ENCODE results near the gene GOLGA8M.
"Not testable (repeated sequence)": the region's sequence is repeated elsewhere in the genome, so short reads cannot be mapped to it uniquely, and the experiment has no call there.

Gene GOLGA8M

DNA sequence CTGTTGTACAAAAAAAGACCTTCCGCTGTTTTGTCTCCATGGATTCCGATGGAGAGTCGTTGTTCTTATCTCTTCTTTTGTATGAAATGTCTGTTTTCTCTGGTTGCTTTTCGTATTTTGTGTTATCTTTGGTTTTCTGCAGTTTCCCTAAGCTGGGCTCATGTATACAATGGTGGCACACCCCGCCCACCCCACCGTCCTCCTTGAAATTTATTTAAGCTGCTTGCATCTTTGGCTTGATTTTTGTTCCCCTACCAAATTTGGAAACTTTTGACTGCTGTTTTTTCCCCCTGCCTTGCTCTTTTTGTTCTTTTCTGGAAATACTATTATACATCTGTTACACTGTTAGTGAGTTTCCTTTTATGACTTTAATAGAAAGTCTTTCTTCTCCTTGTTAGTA is 47.6 kb downstream of the GOLGA8M start:
- H3K18ac ChIP-seq (ENCODE audit: low read depth in 1 of 2, low read length in 2 of 2); H3K9me3 ChIP-seq (ENCODE audit: control insufficient read depth, low read length); H2BK120ac ChIP-seq (ENCODE audit: low read depth, low read length); H2BK15ac ChIP-seq (ENCODE audit: low read depth, poor library complexity, severe bottlenecking); H4K8ac ChIP-seq (ENCODE audit: low read length); H2BK12ac ChIP-seq (ENCODE audit: low read length in 2 of 2); H3K27ac ChIP-seq (ENCODE audit: low read length, poor library complexity, severe bottlenecking); H4K91ac ChIP-seq (ENCODE audit: low read length); H3K79me1 ChIP-seq (replicated peaks; ENCODE audit: low read length, poor library complexity, severe bottlenecking); H3K4me1 ChIP-seq (ENCODE audit: control insufficient read depth, insufficient read depth, low read depth, low read length); H3K27me3 ChIP-seq (ENCODE audit: control insufficient read depth in 1 of 2, insufficient read depth in 1 of 2, low read length in 2 of 2); H3K23ac ChIP-seq (ENCODE audit: low read length in 2 of 2); H2AK5ac ChIP-seq (ENCODE audit: low read length, severe bottlenecking); H2AFZ ChIP-seq (ENCODE audit: low read depth, low read length); H3K4me3 ChIP-seq (ENCODE audit: insufficient read depth in 1 of 2, low read depth in 1 of 2, low read length in 2 of 2); H3K14ac ChIP-seq (ENCODE audit: low read length in 2 of 2); H3K4ac ChIP-seq (ENCODE audit: low read depth in 1 of 2, low read length in 2 of 2); H3K4me2 ChIP-seq (ENCODE audit: low read length, poor library complexity, severe bottlenecking); DNase-seq; H2BK5ac ChIP-seq (ENCODE audit: low read depth, low read length, poor library complexity, severe bottlenecking); H3K36me3 ChIP-seq (ENCODE audit: control insufficient read depth in 1 of 2, insufficient read depth in 2 of 2, low read depth in 1 of 2, low read length in 2 of 2); H3K9ac ChIP-seq (ENCODE audit: low read length): not testable (repeated sequence)
- 97% methylated on average over 3 of the region's 6 CpGs for WGBS

DNA sequence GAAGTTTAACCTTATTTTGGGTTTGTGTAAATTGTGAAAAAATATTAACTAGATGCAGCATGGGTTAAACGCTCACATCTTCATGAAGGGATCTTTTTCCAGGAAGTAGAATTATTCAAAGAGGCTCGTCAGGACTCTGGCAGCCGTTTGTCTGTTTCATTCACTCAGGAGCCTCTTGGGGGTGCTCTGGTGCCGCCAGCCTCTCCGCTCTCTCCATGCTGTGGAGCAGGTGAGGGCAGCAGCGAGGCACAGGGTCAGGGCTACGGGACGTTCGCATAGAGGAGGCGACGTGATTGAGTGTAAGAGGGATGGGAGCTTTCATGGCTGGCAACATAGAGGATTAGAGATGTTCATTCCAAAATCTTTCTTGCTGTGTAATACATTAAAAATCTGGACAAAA is 48.5 kb downstream of the GOLGA8M start:
- not testable (repeated sequence) for H3K4me2 ChIP-seq (ENCODE audit: low read length, poor library complexity, severe bottlenecking); H3K27ac ChIP-seq (ENCODE audit: low read length, poor library complexity, severe bottlenecking); H3K23ac ChIP-seq (ENCODE audit: low read length in 2 of 2); H3K4me3 ChIP-seq (ENCODE audit: insufficient read depth in 1 of 2, low read depth in 1 of 2, low read length in 2 of 2); H4K91ac ChIP-seq (ENCODE audit: low read length); DNase-seq; H3K4ac ChIP-seq (ENCODE audit: low read depth in 1 of 2, low read length in 2 of 2); H3K27me3 ChIP-seq (ENCODE audit: control insufficient read depth in 1 of 2, insufficient read depth in 1 of 2, low read length in 2 of 2); H3K36me3 ChIP-seq (ENCODE audit: control insufficient read depth in 1 of 2, insufficient read depth in 2 of 2, low read depth in 1 of 2, low read length in 2 of 2); H3K9me3 ChIP-seq (ENCODE audit: control insufficient read depth, low read length); H2AK5ac ChIP-seq (ENCODE audit: low read length, severe bottlenecking); H3K14ac ChIP-seq (ENCODE audit: low read length in 2 of 2); H2BK5ac ChIP-seq (ENCODE audit: low read depth, low read length, poor library complexity, severe bottlenecking); H3K9ac ChIP-seq (ENCODE audit: low read length); H3K79me1 ChIP-seq (replicated peaks; ENCODE audit: low read length, poor library complexity, severe bottlenecking); H2BK15ac ChIP-seq (ENCODE audit: low read depth, poor library complexity, severe bottlenecking); H3K4me1 ChIP-seq (ENCODE audit: control insufficient read depth, insufficient read depth, low read depth, low read length); H2AFZ ChIP-seq (ENCODE audit: low read depth, low read length); H2BK120ac ChIP-seq (ENCODE audit: low read depth, low read length); H4K8ac ChIP-seq (ENCODE audit: low read length); H2BK12ac ChIP-seq (ENCODE audit: low read length in 2 of 2); H3K18ac ChIP-seq (ENCODE audit: low read depth in 1 of 2, low read length in 2 of 2)
- WGBS = no CpG with 5 or more reads among the region's 11 CpGs

DNA sequence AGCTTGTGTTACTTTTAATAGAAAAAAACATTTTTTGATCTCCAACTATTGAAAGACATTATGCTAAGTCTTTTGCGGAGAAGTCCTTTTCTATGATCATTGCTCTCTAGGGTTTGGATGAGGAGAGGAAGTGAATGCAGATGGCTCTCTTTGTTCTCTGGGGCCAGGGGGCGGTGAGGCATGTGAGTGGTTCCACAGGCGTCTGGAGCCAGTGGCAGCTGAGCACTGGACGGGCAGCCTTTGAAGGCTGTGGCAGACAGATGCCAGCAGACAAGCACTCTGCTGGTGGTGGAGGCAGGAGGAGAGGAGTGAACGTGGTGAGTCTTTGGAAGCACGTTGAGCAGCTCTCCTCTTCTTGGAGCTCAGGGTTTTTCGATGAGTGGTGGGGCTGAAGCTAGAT is 51.5 kb downstream of the GOLGA8M start:
- H3K9ac ChIP-seq (ENCODE audit: low read length); H2BK12ac ChIP-seq (ENCODE audit: low read length in 2 of 2); H3K27me3 ChIP-seq (ENCODE audit: control insufficient read depth in 1 of 2, insufficient read depth in 1 of 2, low read length in 2 of 2); H3K27ac ChIP-seq (ENCODE audit: low read length, poor library complexity, severe bottlenecking); H3K4ac ChIP-seq (ENCODE audit: low read depth in 1 of 2, low read length in 2 of 2); H3K9me3 ChIP-seq (ENCODE audit: control insufficient read depth, low read length); H2BK15ac ChIP-seq (ENCODE audit: low read depth, poor library complexity, severe bottlenecking); H2BK5ac ChIP-seq (ENCODE audit: low read depth, low read length, poor library complexity, severe bottlenecking); H3K23ac ChIP-seq (ENCODE audit: low read length in 2 of 2); H2AFZ ChIP-seq (ENCODE audit: low read depth, low read length); DNase-seq; H3K79me1 ChIP-seq (replicated peaks; ENCODE audit: low read length, poor library complexity, severe bottlenecking); H4K8ac ChIP-seq (ENCODE audit: low read length); H3K14ac ChIP-seq (ENCODE audit: low read length in 2 of 2); H2AK5ac ChIP-seq (ENCODE audit: low read length, severe bottlenecking); H4K91ac ChIP-seq (ENCODE audit: low read length); H3K4me1 ChIP-seq (ENCODE audit: control insufficient read depth, insufficient read depth, low read depth, low read length); H3K4me3 ChIP-seq (ENCODE audit: insufficient read depth in 1 of 2, low read depth in 1 of 2, low read length in 2 of 2); H3K18ac ChIP-seq (ENCODE audit: low read depth in 1 of 2, low read length in 2 of 2); H3K4me2 ChIP-seq (ENCODE audit: low read length, poor library complexity, severe bottlenecking); H2BK120ac ChIP-seq (ENCODE audit: low read depth, low read length); H3K36me3 ChIP-seq (ENCODE audit: control insufficient read depth in 1 of 2, insufficient read depth in 2 of 2, low read depth in 1 of 2, low read length in 2 of 2): not testable (repeated sequence)
- no CpG with 5 or more reads among the region's 7 CpGs for WGBS

DNA sequence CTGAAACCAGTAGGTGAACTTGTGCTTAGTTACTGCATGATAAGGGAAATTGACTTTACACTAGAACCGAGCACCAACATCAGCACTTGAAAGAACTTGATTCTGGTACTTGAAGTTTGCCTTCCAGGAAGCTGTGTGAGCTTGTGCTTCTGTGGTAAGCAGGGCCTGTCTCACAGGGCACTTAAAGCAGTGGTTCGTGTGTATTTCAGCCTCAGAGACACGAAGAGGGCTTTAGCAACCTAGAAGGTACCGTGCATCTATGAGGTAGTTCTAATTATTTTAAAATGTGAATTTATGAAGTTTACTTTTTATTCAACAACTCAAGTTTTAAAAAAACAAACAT is 56.2 kb downstream of the GOLGA8M start:
- not testable (repeated sequence) for H3K4ac ChIP-seq (ENCODE audit: low read depth in 1 of 2, low read length in 2 of 2); H3K27me3 ChIP-seq (ENCODE audit: control insufficient read depth in 1 of 2, insufficient read depth in 1 of 2, low read length in 2 of 2); H4K91ac ChIP-seq (ENCODE audit: low read length); H2BK12ac ChIP-seq (ENCODE audit: low read length in 2 of 2); H2BK5ac ChIP-seq (ENCODE audit: low read depth, low read length, poor library complexity, severe bottlenecking); H2BK120ac ChIP-seq (ENCODE audit: low read depth, low read length); H2AFZ ChIP-seq (ENCODE audit: low read depth, low read length); H3K9me3 ChIP-seq (ENCODE audit: control insufficient read depth, low read length); DNase-seq; H4K8ac ChIP-seq (ENCODE audit: low read length); H3K23ac ChIP-seq (ENCODE audit: low read length in 2 of 2); H3K4me2 ChIP-seq (ENCODE audit: low read length, poor library complexity, severe bottlenecking); H3K14ac ChIP-seq (ENCODE audit: low read length in 2 of 2); H3K79me1 ChIP-seq (replicated peaks; ENCODE audit: low read length, poor library complexity, severe bottlenecking); H2AK5ac ChIP-seq (ENCODE audit: low read length, severe bottlenecking); H2BK15ac ChIP-seq (ENCODE audit: low read depth, poor library complexity, severe bottlenecking); H3K27ac ChIP-seq (ENCODE audit: low read length, poor library complexity, severe bottlenecking); H3K4me3 ChIP-seq (ENCODE audit: insufficient read depth in 1 of 2, low read depth in 1 of 2, low read length in 2 of 2); H3K18ac ChIP-seq (ENCODE audit: low read depth in 1 of 2, low read length in 2 of 2); H3K36me3 ChIP-seq (ENCODE audit: control insufficient read depth in 1 of 2, insufficient read depth in 2 of 2, low read depth in 1 of 2, low read length in 2 of 2); H3K4me1 ChIP-seq (ENCODE audit: control insufficient read depth, insufficient read depth, low read depth, low read length); H3K9ac ChIP-seq (ENCODE audit: low read length)
- no CpG with 5 or more reads among the region's 4 CpGs for WGBS

Measured in mesenchymal stem cell (in vitro differentiated cells and primary cell).